Measurements from ENCODE around the gene C2CD2.

C2CD2 gene

DNA sequence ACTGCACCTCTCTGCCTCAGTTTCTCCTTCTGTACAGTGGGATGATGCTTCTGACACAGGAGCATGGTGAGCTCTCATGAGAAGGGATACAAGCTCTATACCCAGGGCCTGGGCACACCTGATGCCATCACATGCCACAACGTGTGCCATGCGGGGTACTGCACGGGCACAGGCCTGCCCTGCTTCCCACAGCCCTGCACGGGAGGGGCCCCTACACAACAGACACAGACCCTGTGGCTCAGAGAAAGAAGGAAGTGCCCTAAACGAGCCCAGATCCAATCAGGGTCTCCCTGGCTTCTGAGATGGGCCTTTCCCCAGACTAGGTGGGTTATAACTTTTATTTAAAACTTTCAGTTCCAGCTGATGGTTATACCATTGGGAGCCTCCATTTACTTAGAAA, 24.6 kb downstream of the C2CD2 start:
- DNase-seq, result no peak

DNA sequence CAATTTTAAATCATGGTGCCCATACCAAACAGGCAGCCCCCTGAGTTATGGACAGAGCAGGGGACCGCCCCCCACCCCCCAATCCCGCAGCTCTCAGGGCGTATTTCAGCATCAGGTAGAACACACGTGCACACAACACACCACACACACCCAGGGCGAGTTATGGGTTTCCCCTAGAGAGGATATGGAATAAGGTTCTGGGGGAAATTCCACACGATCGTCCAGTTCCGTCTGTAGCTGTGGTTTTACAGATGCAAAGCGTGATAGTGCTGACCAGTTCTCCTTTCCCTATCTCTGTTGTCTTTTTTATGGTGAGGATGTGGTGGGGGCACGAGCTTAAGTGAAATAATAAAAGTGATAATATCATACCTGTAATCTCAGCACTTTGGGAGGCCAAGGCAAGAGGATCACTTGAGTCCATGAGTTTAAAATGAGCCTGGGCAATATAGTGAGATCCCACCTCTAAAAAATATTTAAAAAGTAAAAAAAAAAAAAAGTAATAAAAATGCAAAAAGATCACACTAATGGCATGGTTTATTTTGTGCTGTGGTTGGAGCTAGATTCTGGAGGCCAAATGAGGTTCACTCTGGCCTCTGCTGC, 25.1 kb downstream of the C2CD2 start:
- no peak for DNase-seq

DNA sequence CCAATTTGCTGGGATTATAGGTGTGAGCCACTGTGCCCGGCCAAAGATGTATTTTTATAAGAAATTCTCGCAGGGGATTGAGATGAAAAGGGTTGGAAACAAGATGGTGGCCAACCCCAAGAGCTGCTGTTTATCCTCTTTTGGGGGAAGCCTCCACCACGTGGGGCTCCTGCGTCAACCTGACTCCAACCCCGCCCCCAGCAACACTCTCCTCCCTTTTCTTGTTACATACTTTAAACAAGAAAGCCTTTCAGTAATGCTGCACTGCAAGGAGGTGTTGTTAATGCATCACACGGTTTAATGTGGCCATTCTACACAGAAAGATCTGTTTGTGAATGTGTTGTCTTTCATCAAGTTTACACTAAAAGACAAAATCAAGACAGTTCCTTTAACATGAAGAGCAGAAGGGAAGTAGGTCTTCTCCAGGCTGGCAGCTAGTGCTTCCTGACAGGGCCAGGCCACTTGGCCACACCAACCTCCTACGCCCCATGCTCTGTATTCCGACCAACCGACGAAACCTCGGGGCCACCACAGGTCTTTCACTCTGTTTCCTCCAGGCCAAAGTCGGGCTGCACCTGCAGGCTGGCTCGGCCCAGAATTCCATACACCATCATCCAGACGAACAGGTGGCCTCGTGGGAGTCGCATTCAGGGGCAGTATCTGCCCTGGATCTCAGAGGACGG, 25.9 kb downstream of the C2CD2 start:
- no peak for DNase-seq

DNA sequence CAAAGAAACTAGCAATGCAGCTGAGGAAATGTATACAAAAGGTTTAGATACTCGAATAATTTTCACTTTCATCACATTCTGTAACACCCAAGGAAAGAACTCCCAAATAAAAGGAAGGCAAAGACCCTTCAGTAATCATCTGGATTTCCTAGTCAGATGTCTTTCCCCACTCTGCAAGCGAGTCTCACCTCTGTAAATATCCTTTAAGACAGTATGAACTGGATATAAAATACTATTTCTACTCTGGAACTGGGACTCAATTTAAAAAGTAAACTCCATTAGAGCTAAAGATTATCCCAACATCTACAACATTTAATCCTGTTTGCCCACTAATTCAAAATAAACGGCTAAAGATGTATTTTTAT, 27.0 kb downstream of the C2CD2 start:
- DNase-seq, result no peak

DNA sequence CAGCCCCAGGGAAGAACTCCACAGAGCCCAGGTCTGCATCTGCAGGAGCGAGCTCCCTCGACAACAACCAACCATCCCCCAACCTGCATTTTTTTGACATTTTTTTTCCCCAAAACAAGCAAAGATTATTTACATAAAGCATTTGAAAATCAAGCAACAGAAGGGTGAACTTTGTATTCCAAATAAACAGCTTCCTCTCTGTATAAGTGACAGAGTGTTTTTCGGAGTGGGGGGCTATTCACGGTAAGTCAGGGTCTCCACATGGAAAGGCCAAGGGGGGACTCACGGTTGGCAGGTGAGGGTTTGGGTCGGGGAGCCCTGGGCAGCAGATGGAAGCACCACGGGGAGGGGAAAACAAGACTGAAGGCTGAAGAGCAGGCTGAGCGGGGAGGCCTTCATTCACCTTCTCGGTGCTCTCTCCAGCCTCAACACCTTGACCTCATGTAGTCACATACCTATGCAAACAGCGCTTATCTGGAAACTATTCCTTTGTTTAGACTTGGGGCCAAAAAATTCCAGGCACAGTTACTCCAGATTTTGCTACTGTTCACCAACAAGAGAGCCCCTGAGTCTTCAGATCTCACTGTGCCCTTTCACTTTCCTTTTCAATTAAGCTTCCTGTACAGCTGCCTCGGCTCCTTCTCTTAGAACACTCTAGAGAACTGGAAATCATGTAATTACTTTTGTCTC, 27.6 kb downstream of the C2CD2 start:
- DNase-seq, result peak; percentile 17

DNA sequence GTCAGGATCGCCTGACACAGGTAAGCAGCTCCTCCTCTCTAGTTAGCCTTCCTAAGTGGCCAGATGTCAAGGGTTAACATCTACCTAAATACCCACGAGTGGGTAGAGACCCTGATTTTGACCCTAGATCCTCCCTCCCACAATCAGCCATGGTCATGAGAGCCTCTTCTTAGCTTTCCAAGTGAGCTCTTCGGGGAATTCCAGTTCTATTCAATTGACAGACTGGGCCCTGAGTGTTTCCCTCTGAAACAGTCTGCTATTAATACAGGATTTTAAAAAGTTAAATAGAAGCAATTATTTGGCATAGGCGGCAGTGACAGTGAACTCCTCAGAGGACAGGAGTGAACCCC, 28.1 kb downstream of the C2CD2 start:
- DNase-seq, result no peak

DNA sequence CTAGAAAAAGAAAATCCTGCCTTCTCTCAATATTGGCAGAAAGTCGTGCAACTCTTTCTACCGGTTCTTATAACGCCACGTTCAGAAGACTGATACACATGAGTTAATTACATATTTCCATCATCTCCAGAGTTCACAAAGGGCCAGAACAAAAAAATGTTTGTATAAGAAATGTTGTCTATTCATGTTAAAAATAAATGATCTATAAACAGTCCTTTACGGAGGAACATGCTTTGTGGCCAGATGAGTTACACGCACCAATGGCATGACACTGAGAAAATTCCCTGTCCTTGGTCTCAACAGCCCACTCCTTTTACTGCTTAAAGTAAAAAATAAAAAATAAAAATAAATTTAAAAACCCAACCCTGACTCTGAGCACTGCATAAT, 29.5 kb downstream of the C2CD2 start:
- DNase-seq, result no peak

DNA sequence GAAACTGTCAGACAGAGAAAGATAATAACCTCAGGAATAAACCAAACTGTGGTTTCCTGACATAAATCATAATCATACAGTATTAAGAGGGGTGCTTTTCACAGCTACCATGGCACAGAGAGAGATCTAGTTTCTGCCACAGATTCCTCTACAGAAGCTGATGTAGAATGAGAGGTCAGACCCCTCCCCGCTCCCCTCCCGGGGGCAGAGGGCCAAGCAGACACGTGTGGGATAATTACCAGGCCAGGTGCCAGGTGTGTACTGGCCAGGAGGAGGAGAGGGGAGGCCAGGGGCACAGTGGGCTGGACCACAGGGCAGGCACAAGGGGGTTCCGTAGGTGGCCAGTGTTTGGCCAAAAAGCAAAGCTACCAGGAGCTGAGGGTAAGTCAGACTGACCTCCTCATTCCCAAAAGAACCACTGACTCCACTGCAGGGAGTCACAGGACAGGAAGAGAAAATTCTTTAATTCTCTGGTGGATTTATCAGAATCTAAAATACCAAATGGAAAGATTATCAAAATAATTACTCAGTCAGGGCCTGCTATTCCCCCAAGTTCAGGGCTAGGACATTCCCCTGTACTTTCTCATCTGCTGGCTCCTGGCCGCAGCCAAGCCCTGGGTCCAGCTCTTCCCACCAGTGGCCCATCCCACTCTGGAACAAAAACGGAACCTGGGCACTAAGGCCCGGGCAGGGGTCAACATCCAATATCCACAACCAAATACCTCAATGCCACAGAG, 30.0 kb downstream of the C2CD2 start:
- DNase-seq, result no peak

DNA sequence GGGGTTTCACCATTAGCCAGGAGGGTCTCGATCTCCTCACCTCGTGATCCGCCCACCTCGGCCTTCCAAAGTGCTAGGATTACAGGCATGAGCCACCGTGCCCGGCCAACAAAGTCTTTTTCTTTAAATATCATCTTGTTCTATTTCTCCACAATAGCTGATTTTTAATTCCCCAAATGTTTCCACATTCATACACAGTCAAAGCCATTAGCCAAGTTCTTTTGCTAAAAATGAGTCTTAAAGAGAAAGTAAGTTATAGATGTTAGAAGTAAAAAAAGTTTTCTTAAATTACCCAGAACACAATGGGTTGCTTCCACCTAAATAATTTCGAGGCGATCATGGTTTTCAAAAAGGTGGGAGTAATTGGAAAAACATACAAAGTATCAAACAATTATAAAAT, 30.6 kb downstream of the C2CD2 start:
- DNase-seq, result no peak

DNA sequence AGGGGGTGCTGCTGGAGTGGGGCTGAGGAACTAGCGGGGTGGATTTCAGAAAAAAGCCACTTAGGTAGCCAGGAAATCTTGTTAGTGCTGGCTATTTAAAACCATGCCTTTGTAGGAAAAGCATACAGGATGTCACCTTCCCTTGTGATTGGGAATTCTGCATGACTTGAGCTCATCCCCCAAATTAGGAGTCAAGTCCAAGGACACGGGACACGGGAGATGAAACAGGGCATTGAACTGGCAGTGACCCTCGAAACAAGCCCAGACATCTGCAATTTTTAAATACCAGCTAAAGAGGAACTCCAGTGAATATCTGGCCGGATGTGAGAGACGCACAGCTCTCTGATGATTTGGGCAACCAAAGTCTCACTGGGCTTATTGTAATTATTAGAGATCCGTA, 32.8 kb downstream of the C2CD2 start:
- no peak for DNase-seq

DNA sequence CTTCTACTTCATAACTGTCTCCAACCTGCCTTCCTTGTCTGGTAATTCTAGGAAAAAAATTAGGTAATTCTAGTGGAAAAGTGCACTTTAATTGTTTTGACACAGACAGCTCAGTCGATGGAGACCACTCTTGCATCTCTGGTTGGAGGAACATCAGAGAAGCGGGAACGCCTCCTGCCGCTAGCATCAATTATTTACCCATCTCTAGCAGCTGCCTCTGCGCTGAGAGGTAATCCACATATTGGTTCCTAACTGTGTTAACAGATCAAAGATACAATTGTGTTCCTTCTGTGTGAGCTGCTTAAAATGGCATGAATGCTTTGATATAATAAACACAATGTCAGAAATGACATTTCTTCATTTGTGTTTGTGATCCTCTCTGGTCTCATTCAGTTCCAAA, 33.3 kb downstream of the C2CD2 start:
- DNase-seq, result no peak

DNA sequence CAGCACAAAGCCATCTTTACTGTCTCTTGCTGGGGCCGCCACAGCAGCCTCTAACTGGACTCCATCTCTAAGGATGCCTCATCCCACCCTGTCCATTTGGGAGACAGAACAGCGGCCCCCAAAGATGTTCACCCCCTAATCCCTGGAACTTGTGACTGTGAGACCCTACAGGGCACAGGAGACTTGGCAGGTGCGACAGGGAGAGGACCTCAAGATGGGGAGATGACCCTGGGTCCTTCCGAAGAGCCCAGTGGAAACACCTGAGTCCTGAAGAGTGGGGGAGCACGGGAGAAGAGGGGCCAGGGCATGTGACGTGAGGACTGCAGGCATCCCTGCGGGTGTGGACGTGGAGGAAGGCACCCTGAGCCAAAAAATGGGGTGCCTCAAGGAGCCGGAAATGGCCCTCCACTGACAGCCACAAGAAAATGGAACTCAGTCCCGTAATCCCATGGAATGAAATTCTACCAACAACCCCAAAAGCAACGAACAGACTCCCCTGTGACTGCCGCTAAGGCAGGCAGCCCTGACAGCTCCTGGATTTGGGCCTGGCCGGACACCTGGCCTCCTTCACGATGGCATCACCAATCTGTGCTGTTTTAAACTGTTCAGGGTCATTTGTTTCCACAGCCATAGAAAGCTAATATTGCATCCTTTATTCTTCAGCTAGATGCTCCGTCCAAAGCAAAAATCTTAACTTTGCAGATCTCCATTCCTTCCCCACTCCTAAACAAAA, 34.0 kb downstream of the C2CD2 start:
- DNase-seq, result no peak

DNA sequence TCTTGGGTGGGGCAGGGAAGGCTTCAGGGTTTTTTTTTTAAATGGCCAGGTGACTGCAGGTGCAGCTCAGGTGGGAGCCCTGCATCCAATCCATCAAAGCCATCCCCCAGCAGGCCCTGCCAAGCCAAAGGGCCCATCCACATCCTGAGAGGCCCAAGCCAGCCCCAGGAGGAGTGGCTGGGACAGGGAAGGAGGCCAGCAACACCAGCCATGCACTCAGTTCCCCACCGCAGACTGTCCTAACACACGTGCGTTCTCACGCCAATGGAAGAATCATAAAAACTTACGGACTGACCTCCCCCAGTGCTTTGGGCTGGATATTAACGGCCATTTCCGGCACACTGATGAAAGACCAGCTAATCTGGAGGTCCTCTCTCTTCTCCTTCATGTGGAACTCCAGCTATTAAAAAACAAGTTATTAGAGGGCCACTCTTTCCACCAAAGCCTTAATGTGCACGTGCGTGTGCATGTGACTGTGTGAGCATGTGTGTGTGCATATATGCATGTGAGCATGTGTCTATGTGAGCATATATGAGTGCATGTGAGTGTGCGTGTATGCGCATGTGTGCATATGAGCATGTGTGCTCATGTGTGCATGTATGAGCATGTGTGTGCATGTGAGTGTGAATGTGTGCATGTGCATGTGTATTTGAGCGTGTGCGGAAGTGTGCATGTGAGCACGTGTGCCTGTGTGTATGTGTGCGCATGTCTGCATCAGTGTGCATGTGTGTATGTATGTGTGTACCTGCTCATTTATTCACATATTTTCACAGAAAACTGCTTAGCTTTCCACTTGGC, 35.1 kb downstream of the C2CD2 start:
- DNase-seq, result no peak

DNA sequence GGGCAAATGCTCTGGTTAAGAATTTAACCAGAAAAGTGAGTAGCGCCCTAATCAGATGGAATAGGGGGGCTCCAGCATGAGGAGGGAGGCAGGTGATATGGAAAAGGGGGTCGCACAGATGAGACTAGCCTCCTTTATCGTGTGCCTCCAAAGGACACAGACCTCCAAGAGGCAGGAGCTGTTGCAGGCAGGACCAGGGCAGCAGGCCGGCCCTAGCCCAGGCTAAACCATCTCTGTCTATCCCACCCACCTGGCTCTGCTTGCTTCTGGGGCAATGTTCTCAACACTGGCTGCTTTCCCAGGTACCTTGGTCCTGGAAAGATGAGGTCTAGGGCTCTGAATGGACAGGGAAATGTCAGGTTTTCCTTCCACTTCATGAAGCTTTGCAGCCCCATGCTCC, 36.3 kb downstream of the C2CD2 start:
- DNase-seq, result no peak

DNA sequence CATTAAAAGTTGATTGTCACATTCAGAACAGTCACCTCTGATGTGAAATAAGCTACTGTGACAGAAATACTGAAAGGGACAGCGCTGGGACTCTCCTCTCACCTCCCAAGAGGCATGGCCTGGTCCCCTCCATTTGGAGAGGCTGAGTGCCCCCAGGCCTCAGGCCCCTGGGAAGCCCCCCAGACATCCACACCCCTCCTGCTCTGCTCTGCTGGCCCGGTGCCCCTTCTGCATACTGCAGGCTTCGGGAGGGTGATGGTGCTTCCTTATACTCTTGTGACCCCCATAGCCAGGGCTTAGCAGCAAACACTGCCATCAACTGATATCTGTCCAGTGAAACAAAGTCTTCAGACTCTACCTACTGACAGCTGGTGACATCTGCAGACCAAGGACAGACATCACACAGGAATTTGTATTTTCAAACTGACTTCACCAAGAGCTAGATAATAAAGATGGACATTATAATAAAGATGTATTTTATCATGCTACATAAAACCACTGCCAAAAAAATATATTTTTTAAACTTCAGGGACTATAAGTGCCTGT, 36.9 kb downstream of the C2CD2 start:
- no peak for DNase-seq

DNA sequence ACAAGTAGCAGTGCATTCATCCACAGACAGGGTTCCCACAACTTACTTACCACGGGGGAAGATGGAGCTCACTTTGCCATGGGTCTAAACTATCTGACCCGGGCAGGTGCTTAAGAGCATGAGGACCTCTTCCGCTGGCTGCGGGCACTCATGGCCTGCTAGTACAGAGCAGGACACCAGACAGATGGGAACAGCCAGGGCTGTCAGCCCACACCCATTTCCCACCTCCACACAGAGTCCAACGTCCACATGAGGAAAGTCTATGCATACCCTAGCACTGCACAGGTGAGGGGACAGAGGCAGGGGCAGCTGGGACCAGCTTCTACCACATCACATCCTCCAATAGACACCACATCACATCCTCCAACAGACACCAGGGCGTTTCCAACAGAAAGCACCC, 38.9 kb downstream of the C2CD2 start:
- no peak for DNase-seq

DNA sequence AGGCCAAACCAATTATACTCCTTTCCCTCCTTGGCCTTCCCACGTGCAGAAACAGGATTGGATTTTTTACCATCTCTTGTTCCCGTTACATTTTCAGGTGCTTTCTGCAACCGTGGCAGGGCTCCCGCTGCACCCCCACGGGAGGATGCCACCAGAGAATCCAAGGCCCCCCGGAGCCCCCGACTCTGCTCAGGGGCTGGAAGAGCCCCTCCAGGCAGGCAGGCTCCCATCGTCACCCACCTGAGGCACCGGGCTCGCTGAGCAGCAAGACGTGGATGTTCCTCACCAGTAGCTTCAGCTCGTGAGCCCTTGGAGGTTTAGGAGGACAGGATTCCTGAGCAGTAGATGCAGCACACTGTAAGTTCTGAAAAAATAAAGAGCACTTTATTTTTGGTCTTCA, 39.5 kb downstream of the C2CD2 start:
- DNase-seq, result no peak

DNA sequence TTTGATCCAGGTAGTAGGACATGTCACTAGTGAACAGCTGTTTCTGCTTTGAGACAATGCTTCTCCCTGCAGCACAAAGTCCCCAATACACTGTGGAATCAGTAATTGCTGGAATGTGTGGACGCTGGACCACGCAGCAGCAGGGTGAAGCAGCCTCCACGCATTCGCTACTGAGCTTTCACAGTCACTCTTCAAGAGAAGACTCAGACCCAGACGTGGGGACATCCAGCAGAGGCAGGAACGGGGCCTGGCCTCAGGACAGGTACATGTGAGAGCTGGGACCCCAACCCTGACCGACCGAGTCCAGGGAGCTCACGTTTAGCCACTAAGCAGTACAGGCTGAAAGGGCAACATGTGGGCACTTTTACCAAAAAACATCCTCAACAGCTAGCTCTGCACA, 40.6 kb downstream of the C2CD2 start:
- no peak for DNase-seq

DNA sequence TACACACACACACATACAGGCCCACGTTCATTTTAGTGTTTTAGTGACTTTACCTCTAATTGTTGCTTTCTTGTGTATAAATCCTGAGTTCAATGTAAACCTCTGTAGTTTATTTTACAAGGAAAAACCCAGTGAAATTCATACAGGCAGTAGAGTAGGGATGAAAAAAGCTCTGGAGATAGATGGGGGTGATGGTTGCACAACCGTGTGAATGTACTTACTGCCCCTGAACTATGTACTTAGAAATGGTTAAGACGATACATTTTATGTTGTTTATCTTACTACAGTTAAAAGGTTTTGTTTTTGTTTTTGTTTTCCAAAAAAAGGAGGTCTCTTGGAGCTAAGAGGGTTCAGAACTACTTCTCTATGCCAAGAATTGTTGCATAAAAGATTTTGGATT, 45.0 kb downstream of the C2CD2 start:
- no peak for DNase-seq

DNA sequence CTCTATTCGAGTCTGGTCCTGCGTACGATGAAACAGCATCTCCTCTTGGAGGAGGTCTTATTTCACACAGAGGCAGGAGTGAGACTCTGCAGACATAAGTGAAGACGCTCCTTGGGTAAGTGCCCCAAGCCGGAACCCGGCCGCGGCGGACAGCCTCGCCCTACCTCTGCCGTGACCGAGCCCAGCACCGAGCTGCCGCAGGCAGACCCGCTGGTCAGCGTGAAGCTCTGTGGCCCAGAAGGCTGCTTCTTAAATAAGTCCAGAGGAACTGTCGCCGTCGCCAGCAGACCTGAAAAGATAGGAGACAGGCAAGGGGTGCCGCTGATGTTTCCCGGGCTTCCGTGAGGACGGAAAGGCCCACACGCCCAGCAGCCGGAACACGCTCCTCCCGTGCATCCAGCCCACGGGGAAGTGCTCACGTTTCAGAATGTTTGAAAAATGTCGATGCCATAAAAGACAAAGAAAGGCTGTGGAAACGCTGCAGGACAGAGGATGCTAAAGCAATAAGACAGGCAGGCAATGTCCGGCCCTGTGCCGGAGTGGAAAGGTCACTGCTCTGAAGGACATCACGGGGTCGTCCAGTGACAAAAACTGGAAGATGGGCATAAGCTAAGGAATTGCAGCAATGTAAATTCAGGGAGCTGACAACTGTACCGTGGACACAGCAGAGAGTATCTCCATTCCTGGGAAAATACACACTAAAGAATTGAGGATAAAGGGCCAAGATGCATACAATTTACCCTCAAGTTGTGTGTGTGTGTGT, 46.1 kb downstream of the C2CD2 start:
- no peak for DNase-seq

DNA sequence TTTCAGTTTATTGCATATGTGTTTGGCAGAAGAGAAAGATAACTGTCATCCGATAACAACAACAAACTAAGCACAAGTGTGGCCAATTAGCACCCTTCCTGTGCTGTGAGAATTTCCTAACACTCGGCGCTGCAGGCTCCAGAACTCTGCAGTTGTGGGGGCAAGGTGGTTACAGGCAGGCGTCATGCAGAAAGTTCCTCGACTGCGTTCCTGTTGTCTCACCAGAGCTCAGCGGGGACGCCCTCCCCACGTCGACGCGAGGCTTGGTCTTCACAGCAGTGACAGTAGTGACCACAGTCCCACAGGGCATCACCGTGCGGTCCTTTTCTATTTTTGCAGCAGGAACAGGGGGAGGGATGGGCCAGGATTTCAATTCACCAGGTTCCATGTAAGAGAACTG, 47.0 kb downstream of the C2CD2 start:
- DNase-seq, result no peak
